Measurements from ENCODE around the gene SERP2. TPM values are rescaled to one million over a fixed set of nuclear protein-coding genes. Genes with fewer than 3 reads are reported as not detected.

SERP2 gene
- polyA plus RNA-seq, 2 of the 4 experiments (the other 2 are of a cell fraction) = not detected

GRCh38 chr13:44425041-44425814 is 51.6 kb downstream of the SERP2 start:
- ATAC-seq (no peak), FAIRE-seq (no peak), DNase-seq (ENCODE audit: low read depth in 1 of 2, low spot score in 1 of 2) (no peak)
- Histone ChIP-seq H3K9me3 (peaks cover 8% of the 10 kb centered on the region), H3K4me2 (no peak overlapping the region), H3K4me1 (no peaks in the 10 kb centered on the region), H3K27ac (no peak overlapping the region), H3K4me3 (no peak overlapping the region)
- TF ChIP-seq MYC (IDR thresholded peaks at IDR 0.05; ENCODE audit: borderline replicate concordance, low read length) (no peak), CBX8 (IDR thresholded peaks at IDR 0.05) (no peak), RCOR1 (IDR thresholded peaks at IDR 0.05; ENCODE audit: low read depth, low read length) (no peak), USF2 (IDR thresholded peaks at IDR 0.05) (no peak), ZNF302 (CRISPR knock-in tag; IDR thresholded peaks at IDR 0.05) (no peak), JUN (IDR thresholded peaks at IDR 0.05) (no peak), HDAC2 (IDR thresholded peaks at IDR 0.05) (no peak), NR3C1 (IDR thresholded peaks at IDR 0.05) (no peak), EHF (CRISPR knock-in tag; IDR thresholded peaks at IDR 0.05) (no peak), HOXB13 (CRISPR knock-in tag; IDR thresholded peaks at IDR 0.05; ENCODE audit: low read depth) (no peak)
- ChIA-PET CTCF (interaction anchor here (0.9 to 1.5 kb wide), 2 partner anchors 182 to 517 kb away, joined by 3 read pairs; no protein-coding TSS in a partner anchor), POLR2A (interaction anchor here (1.7 kb wide), 1 partner anchor 12 kb away, joined by 6 read pairs; no protein-coding TSS in a partner anchor)
- whole genome bisulfite sequencing (ENCODE audit: missing lambda C conversion rate) = 76% methylated on average over 9 of the region's 9 CpGs

- 94% methylated on average over 2 of the region's 2 CpGs for whole genome bisulfite sequencing (ENCODE audit: missing lambda C conversion rate)
- no peak for TF ChIP-seq POLR2AphosphoS2 (conservative IDR thresholded peaks at IDR 0.05; ENCODE audit: low read length)
Observed at GRCh38 chr13:44425815-44426078, 52.1 kb downstream of the SERP2 start.

GRCh38 chr13:44426461-44426860 is 52.8 kb downstream of the SERP2 start:
- Histone ChIP-seq H3K4me3 (no peak overlapping the region), H3K9me3 (peaks cover 8% of the 10 kb centered on the region), H3K4me1 (peaks cover 5% of the 10 kb centered on the region; the same call in 2 of the 3 replicates), H3K4me2 (no peak overlapping the region), H3K27ac (no peak overlapping the region)
- no peak for ATAC-seq
- WGBS (ENCODE audit: missing lambda C conversion rate) = 78% methylated on average over 3 of the region's 3 CpGs
- DNase-seq (ENCODE audit: low read depth in 1 of 2, low spot score in 1 of 2) = no peak
- no peak for FAIRE-seq
- TF ChIP-seq PHF8 (IDR thresholded peaks at IDR 0.05; ENCODE audit: borderline replicate concordance, low read depth) = no peak
- TF ChIP-seq JUNB (IDR thresholded peaks at IDR 0.05) = no peak
- no peak for TF ChIP-seq MAX (IDR thresholded peaks at IDR 0.05)
- TF ChIP-seq HEYL (CRISPR knock-in tag; IDR thresholded peaks at IDR 0.05) = no peak
- no peak for TF ChIP-seq ZSCAN20 (CRISPR knock-in tag; IDR thresholded peaks at IDR 0.05)
- TF ChIP-seq MYC (IDR thresholded peaks at IDR 0.05; ENCODE audit: borderline replicate concordance, low read length) = no peak
- no peak for TF ChIP-seq NPAS2 (CRISPR knock-in tag; IDR thresholded peaks at IDR 0.05; ENCODE audit: borderline replicate concordance)
- TF ChIP-seq RAD21 (conservative IDR thresholded peaks at IDR 0.05 in 1 of 2, IDR thresholded peaks at IDR 0.05 in 1 of 2) = no peak
- TF ChIP-seq HOXA7 (CRISPR knock-in tag; IDR thresholded peaks at IDR 0.05) = no peak
- no peak for TF ChIP-seq CEBPB (IDR thresholded peaks at IDR 0.05)
- TF ChIP-seq NR3C1 (IDR thresholded peaks at IDR 0.05) = no peak
- TF ChIP-seq EHF (CRISPR knock-in tag; IDR thresholded peaks at IDR 0.05) = no peak
- TF ChIP-seq RARB (CRISPR knock-in tag; IDR thresholded peaks at IDR 0.05) = no peak
- no peak for TF ChIP-seq ZC3H11A (IDR thresholded peaks at IDR 0.05)
- no peak for TF ChIP-seq SMC3 (IDR thresholded peaks at IDR 0.05)
- CTCF ChIA-PET = interaction anchor here (0.9 to 1.5 kb wide), 3 partner anchors 183 to 518 kb away, joined by 3 read pairs; no protein-coding TSS in a partner anchor
- POLR2A ChIA-PET = interaction anchor here (0.6 to 1.7 kb wide), 2 partner anchors 10 to 359 kb away, joined by 3 to 6 read pairs; no protein-coding TSS in a partner anchor

More at GRCh38 chr13:44425815-44426078, 52.1 kb downstream of the SERP2 start:
- POLR2A ChIA-PET = interaction anchor here (1.7 kb wide), 1 partner anchor 11 kb away, joined by 6 read pairs; no protein-coding TSS in a partner anchor
- CTCF ChIA-PET = interaction anchor here (0.9 to 1.5 kb wide), 3 partner anchors 183 to 517 kb away, joined by 3 read pairs; no protein-coding TSS in a partner anchor
- peaks cover 8% of the 10 kb centered on the region for H3K9me3 ChIP-seq
- ATAC-seq = no peak
- DNase-seq (ENCODE audit: low read depth in 1 of 2, low spot score in 1 of 2) = no peak
- no peak overlapping the region for H3K27ac ChIP-seq
- no peak overlapping the region for H3K4me2 ChIP-seq
- no peak overlapping the region for H3K4me3 ChIP-seq
- H3K4me1 ChIP-seq = no peaks in the 10 kb centered on the region
- FAIRE-seq = no peak

All from A549 (cell line).